NCI-H82 treated with DMSO at 0.1 percent for 48 hours (cell line): ENCODE measurements around the gene E4F1.
"Not testable (repeated sequence)": the region's sequence is repeated elsewhere in the genome, so short reads cannot be mapped to it uniquely, and the experiment has no call there.

Source experiments
- DNase-seq: peaks from one replicate; lab custom pipeline; 2025; ENCODE audit not compliant: unreplicated experiment; lab: John Stamatoyannopoulos, UW

The E4F1 gene

DNA sequence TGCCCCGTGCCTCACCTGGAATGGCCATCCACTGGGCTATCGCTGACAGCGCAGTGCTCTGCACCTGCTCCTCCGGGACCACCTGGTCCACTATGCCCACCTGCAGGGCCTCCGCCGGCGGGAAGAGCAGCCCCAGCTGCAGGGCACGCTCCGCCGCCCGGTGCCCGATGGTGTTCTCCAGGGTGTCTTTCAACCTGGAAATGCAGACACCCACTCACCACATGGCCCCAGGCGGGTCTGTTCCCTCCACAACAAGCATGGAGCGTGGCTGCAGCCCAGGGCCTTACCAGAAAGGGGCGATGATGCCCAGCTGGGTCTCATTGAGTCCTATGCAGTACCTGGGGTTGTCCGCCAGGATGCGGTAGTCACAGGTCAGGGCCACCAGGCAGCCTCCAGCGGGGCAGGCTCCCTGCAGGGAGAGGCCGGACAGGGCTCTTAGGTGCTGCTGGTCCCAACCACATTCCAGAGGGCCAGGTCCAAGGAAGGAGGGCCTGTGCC lies 19.7 kb downstream of the E4F1 start:
- no peak for DNase-seq

DNA sequence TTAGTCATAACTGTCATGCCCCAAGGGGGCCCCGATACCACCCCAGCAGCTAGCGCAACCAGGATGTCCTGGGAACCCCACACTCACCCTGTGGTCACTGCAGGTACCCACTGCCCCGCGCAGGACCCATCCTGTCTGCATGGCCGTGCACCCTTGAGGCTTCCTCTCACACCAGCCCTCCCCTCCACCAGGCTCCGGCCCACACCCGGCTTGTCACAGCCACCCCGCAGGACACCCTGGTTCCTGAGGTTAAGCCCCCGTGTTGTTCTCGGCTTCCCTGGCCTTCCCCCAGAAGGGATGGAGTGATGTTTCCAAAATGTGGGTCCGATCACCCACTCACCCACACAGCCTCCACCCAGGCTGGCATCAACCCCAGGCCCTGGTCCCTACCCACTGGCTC lies 20.4 kb downstream of the E4F1 start:
- DNase-seq: no peak

DNA sequence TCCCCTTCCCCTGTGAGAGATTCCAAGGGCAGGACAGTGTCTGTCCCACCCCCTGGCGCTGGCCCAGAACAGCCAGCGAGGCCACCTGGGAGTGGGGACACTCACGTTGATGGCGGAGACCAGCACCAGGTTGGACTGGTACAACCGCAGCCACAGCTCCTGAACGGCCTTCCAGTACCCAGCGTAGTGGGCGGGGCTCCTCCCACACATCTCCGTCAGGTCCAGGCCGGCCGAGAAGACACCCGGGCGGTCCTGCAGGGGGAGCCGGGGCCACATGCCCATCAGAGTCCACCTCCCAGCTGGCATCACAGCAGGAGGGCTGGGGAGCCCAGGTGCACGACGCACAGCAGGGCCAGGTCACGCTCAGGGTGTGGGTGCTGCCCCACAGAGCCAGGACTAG lies 20.9 kb downstream of the E4F1 start:
- no peak for DNase-seq

DNA sequence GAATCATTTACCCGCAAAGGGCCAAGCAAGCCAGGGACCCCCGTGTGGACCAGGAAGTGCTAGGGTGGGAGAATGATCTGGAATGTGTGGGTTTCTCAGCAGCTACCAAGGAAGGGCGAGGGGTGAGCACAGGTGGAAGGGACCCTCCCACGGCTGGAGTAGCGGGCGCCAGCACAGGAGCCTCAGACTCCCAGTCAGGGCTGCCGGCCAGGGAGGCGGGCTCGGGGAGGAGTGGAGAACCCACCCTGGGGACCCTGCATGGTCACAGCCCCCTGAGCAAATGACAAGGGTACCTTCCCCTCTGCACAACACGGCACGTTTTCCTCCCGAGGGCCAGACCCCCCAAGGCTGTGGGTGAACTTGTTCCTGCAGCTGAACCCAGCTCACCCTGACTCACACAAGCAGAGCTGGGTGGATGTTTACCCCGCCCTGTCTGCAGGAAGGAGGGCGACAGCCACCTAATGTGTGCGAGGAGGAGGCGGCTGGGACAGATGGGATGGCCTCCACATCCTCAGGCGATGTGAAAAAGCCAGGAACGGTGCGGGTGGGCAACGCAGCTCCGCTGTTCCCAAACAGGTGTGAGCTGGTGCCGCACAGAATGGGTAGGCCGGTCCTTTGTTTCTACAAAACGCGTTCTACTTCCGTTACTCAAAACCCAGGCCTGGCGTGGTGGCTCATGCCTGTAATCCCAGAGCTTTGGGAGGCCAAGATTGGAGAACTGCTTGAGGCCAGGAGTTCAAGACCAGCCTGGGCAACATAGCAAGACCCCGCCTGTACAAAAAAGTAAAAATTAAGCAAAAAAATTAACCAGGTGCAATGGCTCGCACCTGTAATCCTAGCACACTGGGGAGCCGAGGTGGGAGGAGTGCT lies 21.8 kb downstream of the E4F1 start:
- DNase-seq: no peak

DNA sequence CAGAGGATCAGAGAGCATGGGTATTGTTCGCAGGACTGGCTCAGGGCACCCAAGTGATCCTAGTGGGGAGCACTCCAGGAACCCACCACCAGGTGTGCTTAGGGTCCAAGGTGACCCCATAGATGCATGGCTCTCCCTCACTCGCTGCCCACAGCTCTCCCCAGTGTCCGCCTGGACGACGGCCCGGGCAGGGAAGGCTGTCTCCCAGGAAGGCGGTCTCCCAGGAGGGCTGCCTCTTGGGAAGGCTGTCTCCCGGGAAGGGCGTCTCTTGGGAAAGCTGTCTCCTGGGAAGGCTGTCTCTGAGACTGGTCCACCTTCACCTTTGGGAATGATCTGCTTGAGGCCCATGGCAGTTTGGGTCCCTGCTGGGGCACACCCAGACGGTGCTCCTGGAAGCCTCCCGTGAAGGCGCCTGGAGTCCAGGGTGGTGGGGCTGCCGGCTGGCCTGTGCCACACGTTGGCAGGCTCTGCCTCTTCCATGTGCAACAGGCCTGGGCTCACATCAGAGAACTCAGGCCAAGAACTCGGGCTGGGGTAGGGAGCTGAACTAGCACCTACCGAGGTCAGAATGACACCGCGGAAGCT lies 23.0 kb downstream of the E4F1 start:
- no peak for DNase-seq

DNA sequence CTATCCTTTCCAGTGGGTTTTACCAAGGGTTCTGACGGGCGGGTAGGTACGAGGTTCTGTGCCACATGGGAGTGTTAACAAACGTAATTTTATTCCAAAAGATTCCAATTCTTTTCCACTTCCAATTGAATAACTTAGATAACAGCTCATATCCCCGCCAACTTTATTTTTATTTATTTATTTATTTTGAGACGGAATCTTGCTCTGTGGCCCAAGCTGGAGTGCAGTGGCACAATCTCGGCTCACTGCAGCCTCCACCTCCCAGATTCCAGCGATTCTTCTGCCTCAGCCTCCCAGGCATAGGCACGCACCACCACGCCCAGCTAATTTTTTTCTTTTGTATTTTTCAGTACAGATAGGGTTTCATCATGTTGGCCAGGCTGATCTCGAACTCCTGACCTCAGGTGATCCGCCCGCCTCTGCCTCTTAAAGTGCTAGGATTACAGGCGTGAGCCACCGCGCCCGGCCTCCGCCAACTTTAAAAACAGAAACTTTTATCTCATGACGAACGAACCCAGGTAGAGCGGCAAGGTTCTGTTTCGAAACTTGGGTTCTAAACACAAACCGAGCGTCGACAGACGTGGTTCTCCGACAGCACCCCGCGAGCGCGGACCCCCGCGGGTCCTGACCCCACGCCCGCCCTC lies 27.4 kb downstream of the E4F1 start:
- DNase-seq: no peak

DNA sequence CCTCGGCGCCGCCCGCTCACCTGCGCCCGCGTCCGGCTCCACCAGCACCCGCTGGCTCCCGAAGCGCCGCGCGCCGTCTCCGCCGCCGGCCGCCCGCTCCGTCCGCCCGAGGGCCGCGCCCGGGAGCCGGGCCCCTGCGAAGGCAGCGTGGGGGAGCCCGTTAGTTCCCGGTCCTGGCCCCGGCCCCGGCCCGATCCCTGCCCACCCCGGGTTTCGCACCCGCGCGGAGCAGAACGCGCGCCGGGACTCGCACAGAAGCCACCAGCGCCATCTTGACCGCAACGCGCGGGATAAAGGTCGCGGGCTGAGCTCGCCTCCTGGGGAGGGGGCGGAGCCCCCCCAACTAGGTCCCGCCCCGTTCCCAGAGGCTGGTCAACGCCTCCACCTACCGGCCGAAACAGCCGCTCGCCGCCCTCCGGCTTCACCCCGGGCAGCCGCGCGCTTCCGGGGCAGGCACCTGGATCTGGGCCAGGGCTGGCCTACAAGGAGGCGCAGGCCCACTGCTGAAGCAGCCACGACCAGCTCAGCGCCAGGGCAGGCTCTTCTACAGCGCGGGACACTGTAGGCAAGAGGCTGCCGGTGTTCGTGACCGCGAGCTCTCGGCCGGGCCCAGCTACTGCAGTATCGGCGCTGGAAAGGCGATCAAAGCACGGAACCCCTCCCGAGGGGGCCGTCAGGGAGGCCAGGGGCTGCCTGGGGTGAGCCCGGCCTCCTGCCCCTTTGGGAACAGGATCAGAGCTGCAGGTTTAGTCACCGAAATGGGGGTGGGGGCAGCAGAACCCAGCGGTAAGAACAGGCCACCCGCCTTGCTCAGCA lies 28.1 kb downstream of the E4F1 start, which contains the start of gene ECI1:
Gene ECI1, minus strand, starts transcription at position 292 of the 816 bp plus-strand sequence. Its CDS starts 21 bp downstream, at position 271.
- peak; percentile 83 for DNase-seq

DNA sequence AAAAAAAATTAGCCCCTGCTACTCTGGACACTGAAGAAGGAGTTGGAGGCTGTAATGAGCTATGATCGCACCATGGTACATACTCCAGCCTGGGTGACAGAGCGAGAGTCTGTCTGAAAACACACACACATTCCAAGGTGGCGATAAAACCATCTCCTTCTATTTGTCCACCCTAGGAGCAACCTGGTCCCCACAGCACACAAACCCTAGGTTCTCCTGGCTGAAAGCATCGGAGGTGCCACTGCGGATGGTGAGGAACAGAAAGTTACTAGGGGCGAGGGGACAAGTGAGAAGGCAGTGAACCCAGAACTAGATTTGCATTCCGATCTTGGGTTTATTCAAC lies 29.4 kb downstream of the E4F1 start:
- no peak for DNase-seq

DNA sequence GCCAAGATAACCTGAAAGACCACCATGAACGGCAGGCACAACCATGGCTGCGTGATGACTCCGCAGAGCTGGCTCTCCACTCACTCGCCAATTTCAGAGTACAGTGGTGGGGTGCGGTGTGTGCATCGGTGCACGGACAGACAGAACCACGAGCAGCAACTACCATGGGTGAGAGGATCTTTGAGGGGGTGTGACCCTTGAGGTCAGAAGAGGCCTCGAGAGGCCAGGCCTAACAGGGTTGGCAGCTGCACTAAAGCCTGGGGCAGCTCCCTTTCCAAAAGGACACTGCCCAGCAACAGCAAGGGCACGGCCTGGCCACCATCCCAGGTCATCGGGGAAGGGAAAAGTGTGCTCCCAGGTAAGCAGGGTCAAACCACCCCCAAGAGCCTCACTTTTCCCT lies 29.9 kb downstream of the E4F1 start:
- no peak for DNase-seq

DNA sequence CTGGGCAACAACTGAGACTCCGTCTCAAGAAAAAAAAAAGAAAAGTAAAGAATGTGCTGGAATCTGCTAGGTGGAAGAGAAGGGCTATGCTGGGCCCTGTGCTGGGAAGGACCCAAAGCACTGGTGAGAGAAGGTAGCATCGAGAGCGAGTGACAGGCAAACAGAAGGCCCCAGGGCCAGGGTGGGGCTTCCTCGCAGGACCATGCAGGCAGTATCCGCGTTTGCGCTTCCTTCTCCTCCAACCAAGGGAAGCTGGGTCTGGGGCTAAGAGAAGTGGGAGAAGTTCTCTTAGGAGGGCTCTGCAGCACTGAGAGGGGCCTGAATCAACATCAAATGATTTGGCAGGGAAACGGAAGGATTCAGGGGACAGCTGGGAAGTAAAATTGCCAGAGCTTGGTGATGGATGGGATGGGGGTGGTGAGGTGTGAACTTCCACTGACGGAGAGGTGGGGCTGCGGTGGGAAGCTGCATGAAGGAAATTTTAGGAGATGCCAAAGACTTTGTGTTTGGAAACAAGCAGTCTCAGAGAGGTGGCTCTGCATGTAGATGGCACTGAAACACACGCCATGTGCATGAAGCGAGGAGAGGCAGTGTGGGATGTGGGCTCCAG lies 33.2 kb downstream of the E4F1 start:
- no peak for DNase-seq

DNA sequence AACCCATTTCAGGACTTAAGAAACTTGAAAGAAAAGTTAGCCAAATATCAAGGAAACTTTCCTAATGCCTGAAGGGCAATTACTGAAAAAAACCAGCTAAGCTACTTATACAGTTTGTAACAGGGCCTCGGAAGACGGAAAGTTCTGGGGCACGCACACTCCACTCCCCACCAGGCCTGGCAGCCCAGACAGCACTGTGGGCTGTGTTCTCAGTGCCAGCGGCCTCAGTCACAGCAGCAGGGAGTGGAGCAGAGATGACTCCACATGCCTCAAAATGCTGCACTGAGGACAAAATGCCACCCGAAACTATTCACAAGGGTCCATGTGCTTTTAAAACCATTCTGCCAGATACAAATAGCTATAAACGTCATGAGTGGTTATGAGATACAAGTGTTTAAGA lies 34.3 kb downstream of the E4F1 start:
- no peak for DNase-seq

DNA sequence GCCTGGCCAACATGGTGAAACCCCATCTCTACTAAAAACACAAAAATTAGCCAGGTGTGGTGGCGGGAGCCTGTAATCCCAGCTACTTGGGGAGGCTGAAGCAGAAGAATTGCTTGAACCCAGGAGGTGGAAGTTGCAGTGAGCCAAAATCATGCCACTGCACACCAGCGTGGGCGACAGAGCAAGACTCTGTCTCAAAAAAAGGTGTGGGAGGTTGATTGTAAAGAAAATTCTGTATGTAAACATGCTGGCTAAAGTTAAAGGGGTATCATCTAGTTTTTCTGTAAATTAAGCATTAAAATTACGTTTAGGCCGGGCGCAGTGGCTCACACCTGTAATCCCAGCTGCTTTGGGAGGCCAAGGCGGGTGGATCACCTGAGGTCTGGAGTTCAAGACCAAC lies 35.1 kb downstream of the E4F1 start:
- not testable (repeated sequence) for DNase-seq

DNA sequence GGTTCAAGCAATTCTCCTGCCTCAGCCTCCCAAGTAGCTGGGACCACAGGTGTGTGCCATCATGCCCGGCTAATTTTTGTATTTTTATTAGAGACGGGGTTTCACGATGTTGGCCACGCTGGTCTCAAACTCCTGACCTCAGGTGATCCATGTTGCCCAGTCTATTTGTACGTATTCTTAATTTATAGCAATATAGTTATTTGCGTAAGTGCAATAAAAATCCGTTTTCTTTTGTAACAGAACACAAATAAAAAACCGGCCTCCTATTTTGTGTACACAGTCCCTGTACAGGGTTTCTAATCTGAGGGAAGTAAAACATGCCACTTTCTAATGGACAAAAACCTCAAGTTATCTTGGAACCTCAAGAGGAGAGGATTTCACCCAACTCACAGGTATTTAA lies 36.9 kb downstream of the E4F1 start:
- no peak for DNase-seq

DNA sequence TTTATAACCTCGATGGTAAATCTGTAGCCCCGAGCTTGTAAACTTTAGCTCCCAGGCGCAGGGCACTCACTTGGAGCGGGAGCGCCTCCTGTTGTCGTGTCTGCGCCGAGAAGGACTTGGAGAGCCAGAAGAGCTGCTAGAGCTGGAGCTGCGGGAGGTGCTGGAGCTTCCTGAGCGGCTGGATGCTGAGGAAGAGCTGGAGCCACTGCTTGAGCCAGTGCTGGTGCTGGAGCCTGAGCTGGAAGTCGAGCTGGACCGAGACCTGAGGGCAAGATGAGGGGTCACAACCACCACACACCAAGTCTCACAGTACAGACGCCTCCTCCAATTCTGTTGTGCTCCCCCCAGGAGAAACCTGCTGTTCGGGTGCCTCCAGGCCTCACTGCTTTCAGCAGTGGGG lies 39.6 kb downstream of the E4F1 start:
- not testable (repeated sequence) for DNase-seq

DNA sequence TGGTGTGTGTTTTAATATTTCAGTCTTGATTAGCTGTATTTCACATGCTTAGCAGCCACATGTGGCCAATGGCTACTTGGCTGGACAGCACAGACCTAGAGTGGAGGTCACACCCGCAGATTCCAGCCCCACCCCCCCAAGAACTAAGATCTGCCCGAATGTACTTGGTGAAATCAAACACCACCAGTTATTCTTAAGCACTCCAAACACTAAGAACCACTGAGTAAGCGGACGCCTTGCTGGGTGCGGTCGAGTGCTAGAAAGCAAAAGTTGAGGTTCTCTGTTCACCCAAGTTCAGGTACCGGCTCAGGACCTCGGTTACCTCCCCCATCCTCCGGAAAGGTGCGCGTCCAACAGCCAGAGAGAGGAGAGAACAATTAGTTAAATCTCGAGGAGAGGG lies 43.5 kb downstream of the E4F1 start:
- DNase-seq: not testable (repeated sequence)

DNA sequence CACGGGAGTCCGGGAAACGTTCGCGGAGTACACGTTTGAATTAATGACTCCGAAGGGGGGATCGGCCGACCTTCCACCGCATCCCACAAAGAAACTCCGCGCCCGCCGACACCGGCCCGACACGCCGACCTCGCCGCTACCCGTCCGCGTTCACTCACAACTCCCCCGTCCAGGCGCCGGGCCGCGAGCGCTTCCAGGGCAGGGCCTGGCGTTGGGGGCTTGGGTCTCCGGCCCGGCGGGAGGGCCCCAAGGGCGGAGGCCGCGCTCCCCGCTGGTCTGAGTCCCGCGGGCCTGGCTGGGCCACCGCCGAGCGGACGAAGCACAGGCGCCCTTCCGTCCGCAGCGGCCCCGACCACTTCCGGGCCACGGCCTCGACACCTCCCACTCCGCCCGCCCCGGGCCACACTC lies 44.1 kb downstream of the E4F1 start:
- not testable (repeated sequence) for DNase-seq

DNA sequence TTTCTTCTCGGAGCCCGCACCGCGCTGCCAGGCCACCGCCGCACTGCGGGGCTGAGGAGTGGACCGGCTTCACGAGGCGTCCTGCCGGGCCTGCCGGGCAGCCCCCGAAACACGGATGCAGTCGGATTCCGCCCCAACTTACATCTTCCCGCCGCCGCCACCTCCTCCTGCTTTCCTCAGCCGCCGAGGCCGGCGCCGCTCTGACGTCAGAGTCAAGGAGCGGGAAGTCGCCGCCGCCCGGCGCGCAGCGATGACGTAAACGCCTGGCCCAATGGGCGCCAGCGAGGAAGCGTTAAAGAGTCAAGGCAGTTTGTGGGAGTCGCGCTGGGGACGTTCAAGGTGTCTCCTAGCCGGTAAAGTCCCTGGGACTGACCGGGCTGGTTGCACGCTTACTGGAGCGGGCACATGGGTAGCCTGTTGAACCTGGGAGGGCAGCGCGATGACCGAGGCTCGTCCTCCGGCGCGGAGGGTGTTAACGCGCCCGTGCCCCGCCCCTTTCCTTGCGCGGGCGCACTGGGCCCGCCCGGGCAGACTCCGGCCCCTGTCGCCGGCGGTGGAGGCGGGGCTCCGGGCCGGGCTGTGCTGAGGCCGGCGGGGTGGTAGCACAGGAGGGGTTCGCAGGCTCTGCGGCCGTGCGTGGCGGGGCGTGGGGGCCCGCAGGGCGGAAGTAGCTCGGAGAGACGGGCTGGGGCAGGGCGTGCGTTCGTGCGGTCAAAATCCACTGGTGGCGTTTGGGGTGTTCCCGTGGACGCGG lies 44.7 kb downstream of the E4F1 start, which contains the start of gene RNPS1:
Gene RNPS1, minus strand, starts transcription at position 214 of the 754 bp plus-strand sequence. CDS start 3,483 bp downstream, outside the sequence.
- peak; percentile 72 for DNase-seq

DNA sequence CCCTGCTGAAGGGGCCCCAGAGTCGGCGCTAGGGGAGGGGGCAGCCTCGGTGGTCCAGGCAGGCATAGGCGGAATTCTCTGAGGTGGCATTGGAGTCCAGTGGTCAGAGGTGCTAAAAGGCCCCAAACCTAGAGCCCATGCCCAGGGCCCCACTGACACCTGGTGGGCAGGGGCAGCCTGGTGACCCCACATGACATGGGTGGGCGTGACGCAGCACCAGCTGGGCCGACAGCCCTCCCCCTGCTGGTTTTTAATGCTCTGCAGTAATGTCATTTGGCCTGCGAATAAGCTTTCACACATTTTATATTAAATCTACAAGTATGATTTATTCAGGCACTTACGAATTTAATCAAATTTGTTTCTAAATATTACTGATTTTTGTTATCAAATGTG lies 46.7 kb downstream of the E4F1 start:
- no peak for DNase-seq

DNA sequence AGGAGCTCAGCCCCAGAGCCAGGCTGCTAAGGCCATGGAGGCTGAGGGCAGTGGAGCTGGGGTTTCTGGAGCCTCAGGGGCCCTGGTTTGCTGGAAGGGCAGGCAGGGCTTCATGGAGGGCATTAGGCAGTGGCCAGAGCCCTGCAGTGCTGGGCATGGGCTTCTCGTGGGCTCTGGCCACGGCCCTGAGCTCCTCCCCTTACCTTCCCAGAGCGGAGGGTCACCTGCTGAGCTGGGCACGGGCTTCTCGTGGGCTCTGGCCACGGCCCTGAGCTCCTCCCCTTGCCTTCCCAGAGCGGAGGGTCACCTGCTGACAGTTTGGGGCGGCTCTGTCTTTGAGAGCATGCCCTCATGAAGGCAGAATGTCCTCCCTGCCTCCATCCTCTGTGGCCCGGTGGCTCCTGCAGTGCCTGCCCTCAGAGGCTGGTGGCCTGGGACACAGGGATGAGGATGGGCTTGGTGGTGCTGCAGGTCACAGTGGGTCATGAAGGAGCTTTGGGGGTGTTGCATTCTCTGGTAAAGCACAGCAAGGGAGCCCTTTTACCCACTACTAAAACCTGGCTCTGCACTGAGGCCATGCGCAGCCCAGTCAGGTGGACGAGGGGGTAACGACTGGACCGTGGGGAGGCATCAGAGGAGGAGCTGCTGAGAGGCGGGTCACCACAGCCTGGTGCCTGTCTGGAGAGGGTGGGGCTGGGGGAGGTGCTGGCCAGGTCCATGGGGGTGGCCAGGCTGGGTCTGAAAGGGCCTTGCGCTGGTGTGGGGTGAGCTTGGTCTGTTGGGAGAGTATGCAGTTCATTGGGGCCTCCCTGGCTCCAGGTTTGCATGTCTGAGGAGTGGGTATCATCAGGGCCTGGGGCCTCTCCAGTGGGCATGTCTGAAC lies 47.4 kb downstream of the E4F1 start:
- DNase-seq: no peak
